GM12874 (cell line): ENCODE data around the gene CNTD1.

Experiments used
- CTCF ChIP-seq: IDR thresholded peaks from 2 replicates; pipeline ENCODE4 v1.5.1; 2011; ENCODE audit warnings: low read depth, mild to moderate bottlenecking, control low read depth, low read length, moderate library complexity; ENCODE audit not compliant: insufficient read depth

Gene CNTD1

DNA sequence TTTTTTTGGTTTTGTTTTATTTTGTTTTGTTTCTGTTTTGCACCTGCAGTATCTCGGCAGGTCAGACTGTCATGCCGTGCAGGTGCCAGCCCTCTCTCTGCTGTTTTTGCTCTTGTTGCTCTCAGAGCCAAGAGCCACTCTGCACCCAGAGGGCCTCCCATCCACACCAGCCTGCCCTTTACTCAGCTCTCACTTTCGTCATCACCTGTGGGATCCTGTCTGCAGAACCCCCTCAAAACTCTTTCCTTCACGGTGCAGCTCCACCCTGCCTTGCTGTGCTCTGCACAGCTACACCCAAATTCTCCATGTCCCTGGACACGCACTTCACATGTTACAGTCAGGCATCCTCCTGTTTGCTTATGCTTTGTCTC, 54.9 kb downstream of the CNTD1 start:
- TF ChIP-seq CTCF: no peak

DNA sequence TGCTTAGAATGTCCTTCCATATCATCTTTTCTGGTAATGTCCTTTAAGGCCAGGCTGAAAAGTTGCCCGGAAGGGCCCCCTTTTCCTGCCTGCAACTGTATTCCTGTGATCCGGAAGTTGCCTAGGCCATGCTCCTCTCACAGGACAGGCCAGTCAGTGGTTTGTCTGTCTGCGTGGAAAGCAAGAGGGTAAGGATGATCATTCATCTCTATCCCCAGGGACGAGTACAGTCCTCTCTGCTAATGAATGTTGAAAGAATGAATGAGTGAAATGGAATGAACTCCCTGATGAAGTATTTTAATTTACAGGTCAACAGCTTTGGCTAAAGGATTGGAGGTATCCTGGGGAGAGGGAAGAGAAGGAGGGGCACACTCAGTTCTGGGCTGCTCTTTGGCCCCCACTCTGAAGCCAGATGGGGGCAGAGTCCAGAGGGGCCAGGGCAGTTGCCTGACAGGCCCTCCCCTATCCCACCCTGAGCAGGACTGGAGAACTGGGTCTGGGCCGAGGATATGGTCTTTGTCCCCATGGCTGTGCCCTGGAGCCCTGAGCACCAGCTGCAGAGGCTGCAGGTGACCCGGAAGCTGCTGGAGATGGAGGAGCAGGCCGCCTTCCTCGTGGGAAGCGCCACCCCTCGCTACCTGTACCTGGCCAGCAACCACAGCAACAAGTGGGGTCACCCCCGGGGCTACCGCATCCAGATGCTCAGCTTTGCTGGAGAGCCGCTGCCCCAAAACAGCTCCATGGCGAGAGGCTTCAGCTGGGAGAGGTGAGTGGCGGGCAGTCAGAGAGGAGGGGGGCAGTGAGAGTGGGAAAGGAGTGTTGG, 55.5 kb downstream of the CNTD1 start:
- TF ChIP-seq CTCF: no peak

DNA sequence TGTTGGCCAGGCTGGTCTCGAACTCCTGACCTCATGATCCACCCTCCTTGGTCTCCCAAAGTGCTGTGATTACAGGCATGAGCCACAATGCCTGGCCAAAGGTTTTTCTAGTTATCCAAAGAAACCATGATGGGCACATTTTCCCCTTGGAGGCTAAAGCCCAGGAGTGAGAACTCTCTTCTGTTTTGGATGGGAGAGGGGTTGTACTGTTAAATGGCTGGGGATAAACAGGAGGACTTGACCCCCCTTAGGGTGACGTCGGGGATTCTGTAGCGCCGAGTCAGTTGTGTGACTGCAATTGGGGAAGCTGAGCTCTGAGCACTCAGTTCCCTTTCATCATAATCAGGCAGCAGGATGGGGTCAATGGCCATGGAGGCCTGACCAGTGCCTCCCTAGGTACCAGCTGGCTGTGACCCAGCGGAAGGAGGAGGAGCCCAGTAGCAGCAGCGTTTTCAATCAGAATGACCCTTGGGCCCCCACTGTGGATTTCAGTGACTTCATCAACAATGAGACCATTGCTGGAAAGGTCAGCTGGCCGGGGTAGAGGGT, 56.5 kb downstream of the CNTD1 start:
- TF ChIP-seq CTCF: no peak

DNA sequence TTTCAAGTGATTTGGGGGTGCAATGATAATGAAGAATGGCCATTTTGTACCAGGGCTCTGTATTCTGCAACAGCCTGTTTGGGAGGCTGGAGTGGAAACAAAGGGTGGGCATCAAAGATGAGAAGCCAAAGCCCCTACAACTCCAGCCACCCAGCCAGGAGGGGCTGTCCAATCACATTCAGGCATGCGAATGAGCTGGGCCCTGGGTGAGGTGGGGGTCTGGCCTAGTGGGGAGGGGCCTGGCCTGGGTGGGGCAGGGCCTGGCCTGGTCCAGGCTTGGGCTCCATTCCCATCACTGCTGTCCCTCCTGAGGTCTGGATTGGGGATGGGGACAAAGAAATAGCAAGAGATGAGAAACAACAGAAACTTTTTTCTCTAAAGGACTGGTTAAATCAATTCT, 58.7 kb downstream of the CNTD1 start:
- no peak for TF ChIP-seq CTCF
